Measurements from ENCODE around the gene UNC13B. TPM values are rescaled to one million over a fixed set of nuclear protein-coding genes. Genes with fewer than 3 reads are reported as not detected.
"Not testable (repeated sequence)": the region's sequence is repeated elsewhere in the genome, so short reads cannot be mapped to it uniquely, and the experiment has no call there.

UNC13B gene
- total RNA-seq, 1 donor from 2014 or later: 0.84 TPM

GRCh38 chr9:35205340-35205739, 43.5 kb downstream of the UNC13B start:
- H3K9me3 Mint-ChIP-seq: peaks cover 34% of the 10 kb centered on the region

DNA sequence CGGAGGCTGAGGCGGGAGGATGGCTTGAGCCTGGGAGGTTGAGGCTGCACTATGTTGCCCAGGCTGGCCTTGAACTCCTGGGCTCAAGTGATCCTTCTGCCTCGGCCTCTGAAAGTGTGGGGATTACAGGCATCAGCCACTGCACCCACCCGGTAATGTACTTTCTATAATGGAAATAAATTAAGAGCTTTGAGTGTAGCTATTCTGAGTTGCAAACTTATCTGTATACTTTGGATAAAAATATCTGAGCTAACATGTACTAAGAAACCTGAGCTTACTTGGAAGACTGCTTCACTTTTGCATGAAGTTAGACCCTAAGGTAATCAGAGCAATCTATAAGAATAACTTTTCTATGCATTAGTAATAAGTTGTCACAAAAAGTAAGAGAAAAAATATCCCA, 50.0 kb downstream of the UNC13B start:
- Mint-ChIP-seq H3K27me3 (ENCODE audit: low read depth) (no peaks in the 10 kb centered on the region), H3K27ac (no peak overlapping the region), H3K9me3 (no peaks in the 10 kb centered on the region), H3K4me1 (ENCODE audit: low read depth) (no peaks in the 10 kb centered on the region), H3K36me3 (ENCODE audit: low read depth) (no peaks in the 10 kb centered on the region), H3K4me3 (ENCODE audit: low read depth) (no peak overlapping the region)
- DNase-seq (ENCODE audit: low spot score): no peak
- intact Hi-C loops (cut with micrococcal nuclease): no loop called here

More at GRCh38 chr9:35205340-35205739, 43.5 kb downstream of the UNC13B start:
- H3K27me3 Mint-ChIP-seq (ENCODE audit: low read depth): no peaks in the 10 kb centered on the region
- intact Hi-C loops (cut with micrococcal nuclease): no loop called here
- no peak overlapping the region for H3K27ac Mint-ChIP-seq
- no peaks in the 10 kb centered on the region for H3K36me3 Mint-ChIP-seq (ENCODE audit: low read depth)
- no peak for DNase-seq (ENCODE audit: low spot score)
- H3K4me1 Mint-ChIP-seq (ENCODE audit: low read depth): no peaks in the 10 kb centered on the region
- no peak overlapping the region for H3K4me3 Mint-ChIP-seq (ENCODE audit: low read depth)

DNA sequence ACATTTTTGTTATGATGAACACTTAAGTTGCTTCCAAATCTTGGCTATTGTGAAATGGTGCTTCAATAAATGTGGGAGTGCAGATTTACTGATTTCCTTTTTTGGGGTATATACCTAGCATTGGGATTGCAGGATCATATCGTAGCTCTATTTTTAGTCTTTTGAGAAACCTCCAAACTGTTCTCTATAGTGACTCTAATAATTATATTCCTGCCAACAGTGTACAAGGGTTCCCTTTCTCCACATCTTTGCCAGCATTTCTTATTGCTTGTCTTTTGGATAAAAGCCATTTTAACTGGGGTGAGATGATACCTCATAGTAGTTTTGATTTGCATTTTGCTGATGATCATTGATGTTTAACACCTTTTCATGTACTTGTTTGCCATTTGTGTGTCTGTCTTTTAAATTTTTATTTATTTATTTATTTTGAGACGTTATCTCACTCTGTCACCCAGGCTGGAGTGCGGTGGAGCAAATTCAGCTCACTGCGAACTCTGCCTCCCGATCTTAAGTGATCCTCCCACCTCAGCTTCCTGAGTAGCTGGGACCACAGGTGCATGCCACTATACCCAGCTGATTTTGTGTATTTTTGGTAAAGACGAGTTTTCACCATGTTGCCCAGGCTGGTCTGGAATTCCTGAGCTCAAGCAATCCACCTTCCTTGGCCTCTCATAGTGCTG, 59.0 kb downstream of the UNC13B start:
- no peak overlapping the region for H3K27ac Mint-ChIP-seq
- no peaks in the 10 kb centered on the region for H3K4me1 Mint-ChIP-seq (ENCODE audit: low read depth)
- no peaks in the 10 kb centered on the region for H3K36me3 Mint-ChIP-seq (ENCODE audit: low read depth)
- H3K4me3 Mint-ChIP-seq (ENCODE audit: low read depth): no peak overlapping the region
- no peaks in the 10 kb centered on the region for H3K27me3 Mint-ChIP-seq (ENCODE audit: low read depth)
- intact Hi-C loops (cut with micrococcal nuclease): no loop called here
- peaks cover 4% of the 10 kb centered on the region for H3K9me3 Mint-ChIP-seq
- no peak for DNase-seq (ENCODE audit: low spot score)

DNA sequence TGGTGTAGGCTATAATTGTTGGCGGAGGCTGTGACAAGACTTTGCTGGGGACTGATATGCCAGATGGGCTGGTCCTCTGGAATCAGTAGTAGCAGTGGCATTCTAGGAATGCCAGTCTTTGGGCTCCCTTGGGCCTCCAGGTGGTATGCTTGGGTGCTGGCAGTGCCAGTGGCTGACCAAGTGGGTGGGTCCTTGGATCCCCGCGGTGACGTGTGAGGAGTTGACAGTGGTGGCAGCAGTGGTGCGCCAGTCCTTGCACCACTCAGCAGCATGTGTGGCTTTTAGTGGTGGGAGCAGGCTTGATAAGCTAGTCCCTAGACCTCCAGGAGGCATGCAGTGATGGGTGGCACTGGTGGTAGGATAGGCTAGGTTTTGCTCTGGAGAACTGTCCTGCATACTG, 63.9 kb downstream of the UNC13B start:
- intact Hi-C loops (cut with micrococcal nuclease): no loop called here
- no peak overlapping the region for H3K27ac Mint-ChIP-seq
- H3K27me3 Mint-ChIP-seq (ENCODE audit: low read depth): no peaks in the 10 kb centered on the region
- H3K36me3 Mint-ChIP-seq (ENCODE audit: low read depth): no peaks in the 10 kb centered on the region
- H3K4me1 Mint-ChIP-seq (ENCODE audit: low read depth): no peaks in the 10 kb centered on the region
- no peak for DNase-seq (ENCODE audit: low spot score)
- H3K4me3 Mint-ChIP-seq (ENCODE audit: low read depth): no peak overlapping the region
- peaks cover 4% of the 10 kb centered on the region for H3K9me3 Mint-ChIP-seq

- H3K27me3 Mint-ChIP-seq (ENCODE audit: low read depth): no peaks in the 10 kb centered on the region
- no peak for DNase-seq (ENCODE audit: low spot score)
- no peak overlapping the region for H3K4me3 Mint-ChIP-seq (ENCODE audit: low read depth)
- H3K4me1 Mint-ChIP-seq (ENCODE audit: low read depth): no peaks in the 10 kb centered on the region
- H3K36me3 Mint-ChIP-seq (ENCODE audit: low read depth): no peaks in the 10 kb centered on the region
- intact Hi-C loops (cut with micrococcal nuclease): no loop called here
- H3K27ac Mint-ChIP-seq: no peak overlapping the region
- peaks cover 4% of the 10 kb centered on the region for H3K9me3 Mint-ChIP-seq
These were observed 64.8 kb downstream of the UNC13B start for GRCh38 chr9:35226651-35227050.

GRCh38 chr9:35227284-35227683, 65.5 kb downstream of the UNC13B start:
- no peak overlapping the region for H3K27ac Mint-ChIP-seq
- no peaks in the 10 kb centered on the region for H3K27me3 Mint-ChIP-seq (ENCODE audit: low read depth)
- intact Hi-C loops (cut with micrococcal nuclease): no loop called here
- H3K36me3 Mint-ChIP-seq (ENCODE audit: low read depth): no peaks in the 10 kb centered on the region
- H3K9me3 Mint-ChIP-seq: peaks cover 4% of the 10 kb centered on the region
- H3K4me1 Mint-ChIP-seq (ENCODE audit: low read depth): no peaks in the 10 kb centered on the region
- DNase-seq (ENCODE audit: low spot score): no peak
- no peak overlapping the region for H3K4me3 Mint-ChIP-seq (ENCODE audit: low read depth)

DNA sequence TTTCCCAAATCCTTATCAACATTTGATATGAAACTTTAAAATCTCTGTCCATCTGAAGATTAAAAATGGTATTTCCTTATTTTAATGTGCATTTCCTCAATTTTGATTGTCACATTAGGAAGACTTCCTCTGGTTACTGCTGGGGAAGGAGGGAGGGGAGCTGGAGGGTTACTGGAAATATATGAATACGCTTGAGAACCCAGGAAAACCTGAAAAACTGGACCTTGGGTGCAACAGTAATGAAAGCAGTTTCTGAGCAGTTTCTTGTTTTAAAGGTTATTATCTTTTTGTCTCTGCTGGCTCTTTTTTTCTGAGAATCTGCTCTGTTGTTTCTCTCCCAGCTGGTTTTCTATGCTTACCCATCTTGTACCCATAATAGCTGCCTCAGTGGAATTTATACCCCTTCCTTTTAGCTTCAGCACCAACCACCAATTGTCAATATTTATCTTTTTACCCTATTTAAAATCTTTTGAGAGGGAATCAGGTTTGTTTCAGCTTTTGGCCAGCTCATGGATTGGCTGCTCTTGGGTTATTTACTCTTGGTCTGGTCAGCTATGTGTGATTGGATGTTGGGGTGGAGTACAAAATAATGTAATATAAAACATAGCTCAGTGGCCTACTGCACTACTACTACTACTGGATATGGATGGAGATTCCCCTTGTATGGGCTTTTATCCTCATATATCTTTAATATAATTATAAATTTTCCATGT, 67.4 kb downstream of the UNC13B start:
- Mint-ChIP-seq H3K9me3 (no peaks in the 10 kb centered on the region), H3K27me3 (ENCODE audit: low read depth) (peaks cover 3% of the 10 kb centered on the region), H3K36me3 (ENCODE audit: low read depth) (no peaks in the 10 kb centered on the region), H3K4me1 (ENCODE audit: low read depth) (no peaks in the 10 kb centered on the region), H3K27ac (no peak overlapping the region), H3K4me3 (ENCODE audit: low read depth) (no peak overlapping the region)
- intact Hi-C loops (cut with micrococcal nuclease): no loop called here
- no peak for DNase-seq (ENCODE audit: low spot score)

GRCh38 chr9:35229779-35230143, 68.0 kb downstream of the UNC13B start:
- no peak overlapping the region for H3K27ac Mint-ChIP-seq
- intact Hi-C loops (cut with micrococcal nuclease): no loop called here
- H3K9me3 Mint-ChIP-seq: no peaks in the 10 kb centered on the region
- no peak for DNase-seq (ENCODE audit: low spot score)
- no peak overlapping the region for H3K4me3 Mint-ChIP-seq (ENCODE audit: low read depth)
- H3K36me3 Mint-ChIP-seq (ENCODE audit: low read depth): no peaks in the 10 kb centered on the region
- H3K27me3 Mint-ChIP-seq (ENCODE audit: low read depth): peaks cover 3% of the 10 kb centered on the region
- no peaks in the 10 kb centered on the region for H3K4me1 Mint-ChIP-seq (ENCODE audit: low read depth)

- Mint-ChIP-seq H3K4me1 (ENCODE audit: low read depth) (no peaks in the 10 kb centered on the region), H3K27me3 (ENCODE audit: low read depth) (peaks cover 3% of the 10 kb centered on the region), H3K27ac (no peak overlapping the region)
These were observed 71.2 kb downstream of the UNC13B start for GRCh38 chr9:35232867-35233544.

GRCh38 chr9:35236692-35237091, 74.9 kb downstream of the UNC13B start:
- H3K27me3 Mint-ChIP-seq (ENCODE audit: low read depth): peaks cover 4% of the 10 kb centered on the region
- no peak overlapping the region for H3K4me3 Mint-ChIP-seq (ENCODE audit: low read depth)
- no peaks in the 10 kb centered on the region for H3K36me3 Mint-ChIP-seq (ENCODE audit: low read depth)
- H3K4me1 Mint-ChIP-seq (ENCODE audit: low read depth): no peaks in the 10 kb centered on the region
- intact Hi-C loops (cut with micrococcal nuclease): no loop called here
- peaks cover 5% of the 10 kb centered on the region for H3K9me3 Mint-ChIP-seq
- no peak overlapping the region for H3K27ac Mint-ChIP-seq
- no peak for DNase-seq (ENCODE audit: low spot score)

More at GRCh38 chr9:35232867-35233544, 71.2 kb downstream of the UNC13B start:
- Mint-ChIP-seq H3K36me3 (ENCODE audit: low read depth) (no peaks in the 10 kb centered on the region), H3K9me3 (no peaks in the 10 kb centered on the region), H3K4me3 (ENCODE audit: low read depth) (no peak overlapping the region)
- DNase-seq (ENCODE audit: low spot score): no peak
- intact Hi-C loops (cut with micrococcal nuclease): no loop called here

- Mint-ChIP-seq H3K9me3 (peaks cover 5% of the 10 kb centered on the region), H3K27ac (no peak overlapping the region)
- intact Hi-C loops (cut with micrococcal nuclease): no loop called here
These were observed 75.5 kb downstream of the UNC13B start for GRCh38 chr9:35237311-35237710.

GRCh38 chr9:35245945-35246344, 84.1 kb downstream of the UNC13B start:
- H3K27me3 Mint-ChIP-seq (ENCODE audit: low read depth): peaks cover 15% of the 10 kb centered on the region
- H3K4me1 Mint-ChIP-seq (ENCODE audit: low read depth); H3K27ac Mint-ChIP-seq; DNase-seq (ENCODE audit: low spot score); H3K9me3 Mint-ChIP-seq; H3K4me3 Mint-ChIP-seq (ENCODE audit: low read depth); intact Hi-C loops (cut with micrococcal nuclease); H3K36me3 Mint-ChIP-seq (ENCODE audit: low read depth): not testable (repeated sequence)

More at GRCh38 chr9:35237311-35237710, 75.5 kb downstream of the UNC13B start:
- Mint-ChIP-seq H3K4me1 (ENCODE audit: low read depth) (no peaks in the 10 kb centered on the region), H3K36me3 (ENCODE audit: low read depth) (no peaks in the 10 kb centered on the region), H3K4me3 (ENCODE audit: low read depth) (no peak overlapping the region), H3K27me3 (ENCODE audit: low read depth) (peaks cover 7% of the 10 kb centered on the region)
- no peak for DNase-seq (ENCODE audit: low spot score)

GRCh38 chr9:35253075-35253474, 91.3 kb downstream of the UNC13B start:
- H3K4me1 Mint-ChIP-seq (ENCODE audit: low read depth): no peaks in the 10 kb centered on the region
- intact Hi-C loops (cut with micrococcal nuclease): no loop called here
- no peaks in the 10 kb centered on the region for H3K9me3 Mint-ChIP-seq
- H3K27ac Mint-ChIP-seq: no peak overlapping the region
- H3K27me3 Mint-ChIP-seq (ENCODE audit: low read depth): no peaks in the 10 kb centered on the region
- H3K36me3 Mint-ChIP-seq (ENCODE audit: low read depth): no peaks in the 10 kb centered on the region
- no peak overlapping the region for H3K4me3 Mint-ChIP-seq (ENCODE audit: low read depth)
- DNase-seq (ENCODE audit: low spot score): no peak

Measured in activated T-helper 2 cell treated with anti-CD3 and anti-CD28 coated beads, Interferon-gamma antibody, Interleukin-2, Interleukin-4, amounts not matched to agents 10 μg/mL and 5 μg/mL and 100 μg/mL, durations not matched to agents 14 hours and 24 hours and 36 hours (primary cell).